Hematopoietic multipotent progenitor cell treated with erythropoietin and hydrocortisone succinate and interleukin-3 and kit ligand, for 6 days (in vitro differentiated cells): ENCODE measurements around the gene FAM107A.
A peak's percentile ranks its signal among the peaks of the same experiment; 100 is the strongest.

ENCODE experiments used
- DNase-seq: peaks from one replicate; pipeline ENCODE4 v3.0.0-alpha.2; 2015

Gene FAM107A, protein sequence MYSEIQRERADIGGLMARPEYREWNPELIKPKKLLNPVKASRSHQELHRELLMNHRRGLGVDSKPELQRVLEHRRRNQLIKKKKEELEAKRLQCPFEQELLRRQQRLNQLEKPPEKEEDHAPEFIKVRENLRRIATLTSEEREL

DNA sequence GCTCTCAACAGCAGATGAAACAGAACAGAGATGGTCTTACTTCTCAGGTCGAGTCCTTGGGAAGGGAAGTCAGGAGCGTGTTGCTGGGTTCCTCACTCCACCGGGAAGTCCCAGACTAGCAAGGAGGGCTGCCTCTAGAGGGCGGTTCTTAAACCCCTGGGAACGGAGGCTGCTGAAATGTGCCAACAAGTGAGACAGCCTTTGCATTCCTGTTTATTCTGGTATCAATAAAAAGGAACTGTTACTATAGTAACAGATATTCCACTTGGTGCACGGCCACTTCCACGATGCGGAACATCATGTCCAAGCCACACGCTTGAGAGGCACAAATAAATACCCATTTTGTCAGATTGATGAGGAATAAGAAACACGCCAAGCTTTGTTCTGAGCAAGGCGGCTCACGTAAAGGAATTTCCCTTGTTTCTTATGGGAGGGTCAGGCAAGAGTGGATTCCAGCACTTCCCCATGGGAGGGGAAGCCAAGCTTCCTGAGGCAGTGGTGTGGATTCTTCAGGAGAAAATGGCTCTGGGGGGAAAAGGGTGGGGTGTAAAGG is at the start of gene FAM107A:
TSS of gene FAM107A (minus strand) at position 123 of the 553 bp plus-strand sequence. CDS start 7,531 bp downstream, outside the sequence.
- DNase-seq: no peak

DNA sequence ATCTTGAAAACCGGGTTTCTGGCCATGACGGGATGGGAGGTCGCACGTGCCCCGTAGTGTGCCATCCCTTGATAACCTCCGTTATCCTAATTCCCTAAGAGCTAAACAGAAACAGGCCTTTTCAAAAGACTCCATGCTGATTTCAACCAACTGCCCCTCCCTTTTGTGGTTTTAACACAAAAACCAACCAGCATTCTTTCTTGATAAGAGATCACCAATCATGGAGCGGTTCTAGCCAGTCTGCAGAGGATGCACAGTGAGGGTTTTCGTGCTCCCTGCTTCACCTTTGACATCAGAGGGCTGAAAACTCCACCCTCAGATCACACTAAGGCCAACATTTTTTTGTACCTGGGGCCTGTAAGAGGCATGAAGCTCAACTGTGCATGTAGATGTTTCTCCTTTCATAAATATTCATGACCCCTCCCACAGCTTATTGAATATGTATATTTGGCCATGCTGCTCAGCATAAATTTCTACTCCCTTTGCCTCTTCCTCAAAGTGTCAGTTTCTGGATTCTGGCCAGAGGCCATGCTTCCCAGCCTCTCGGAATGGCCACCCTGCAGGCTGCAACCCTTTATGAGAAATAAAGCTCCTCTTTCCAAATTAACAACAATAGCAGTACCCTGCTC is 48.1 kb upstream of the FAM107A start:
- peak; percentile 29 for DNase-seq

DNA sequence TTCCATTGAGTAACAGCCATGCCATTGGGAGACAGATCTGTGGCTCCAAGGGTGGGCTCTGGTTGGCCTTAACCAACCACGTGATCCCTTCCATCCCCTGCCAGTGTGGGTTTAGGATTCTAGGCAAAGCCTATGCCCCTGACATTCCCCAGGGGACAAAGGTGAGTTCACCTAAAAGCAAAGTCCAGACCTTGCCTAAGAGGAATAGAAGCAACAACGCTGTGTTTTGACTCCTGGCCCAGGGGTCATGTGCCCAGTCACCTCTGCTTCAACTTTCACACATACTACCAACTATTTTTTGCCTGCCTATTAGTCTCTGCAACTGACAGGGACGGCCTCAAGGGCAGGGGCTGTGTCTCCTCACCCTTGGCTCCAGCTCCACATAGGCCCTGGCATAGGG is 47.4 kb upstream of the FAM107A start:
- no peak for DNase-seq

DNA sequence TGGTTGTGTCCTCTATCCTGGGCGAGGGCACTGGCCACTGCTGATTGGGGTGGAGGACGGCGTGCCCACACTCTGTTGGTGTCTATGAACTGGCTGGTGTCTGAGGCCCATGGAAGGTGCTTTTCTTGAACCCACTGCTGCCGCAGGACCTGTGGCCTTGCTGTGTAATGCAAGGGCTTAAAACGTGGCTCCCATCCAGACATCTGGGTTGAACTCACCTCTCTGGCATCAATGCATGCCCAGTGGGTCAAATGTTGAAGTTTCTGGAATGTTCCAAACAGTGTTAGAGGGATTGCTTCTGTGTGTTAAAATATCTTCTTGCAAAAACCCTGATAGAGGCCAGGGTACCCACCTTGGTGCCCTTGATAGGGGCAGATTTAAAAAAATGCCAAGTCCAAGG is 46.8 kb upstream of the FAM107A start:
- DNase-seq: no peak

DNA sequence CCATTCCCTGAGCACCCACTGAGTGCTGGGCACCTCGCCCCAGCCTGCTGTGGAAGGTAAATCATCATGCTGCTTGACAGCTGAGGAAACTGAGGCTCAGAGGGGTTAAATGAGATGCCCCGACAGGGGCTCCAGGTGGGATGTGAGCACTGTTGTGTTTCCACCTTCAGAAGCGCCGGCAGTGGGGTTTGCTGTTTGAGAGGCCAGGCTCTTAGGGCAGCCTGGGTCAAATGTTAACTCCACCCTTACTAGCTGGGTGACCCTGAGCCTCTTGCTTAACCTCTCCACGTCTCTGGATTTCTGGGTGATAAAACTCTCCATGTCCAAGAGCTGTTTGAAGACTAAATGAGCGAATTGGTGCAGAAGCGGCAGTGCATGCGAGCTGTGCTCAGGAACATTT is 46.3 kb upstream of the FAM107A start:
- DNase-seq: no peak

DNA sequence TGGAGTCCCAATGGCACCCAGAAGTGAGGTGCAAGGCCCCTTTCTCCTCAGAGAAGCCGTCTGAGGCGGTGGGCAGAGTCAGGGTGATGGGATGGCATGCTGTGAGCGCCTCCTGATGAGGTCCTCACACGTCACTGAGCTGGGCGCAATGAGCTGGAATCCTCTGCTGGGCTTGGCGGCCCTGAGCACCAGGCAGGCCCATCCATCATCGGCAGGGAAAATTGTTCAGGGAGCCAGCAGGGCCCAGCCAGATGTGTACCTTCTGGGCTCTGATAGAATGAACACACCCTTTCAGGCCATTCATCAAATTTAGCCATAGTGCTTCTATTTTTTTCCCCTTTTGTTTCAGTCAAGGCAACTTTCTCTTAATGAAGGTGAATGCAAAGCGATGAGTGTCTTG is 45.7 kb upstream of the FAM107A start:
- no peak for DNase-seq

DNA sequence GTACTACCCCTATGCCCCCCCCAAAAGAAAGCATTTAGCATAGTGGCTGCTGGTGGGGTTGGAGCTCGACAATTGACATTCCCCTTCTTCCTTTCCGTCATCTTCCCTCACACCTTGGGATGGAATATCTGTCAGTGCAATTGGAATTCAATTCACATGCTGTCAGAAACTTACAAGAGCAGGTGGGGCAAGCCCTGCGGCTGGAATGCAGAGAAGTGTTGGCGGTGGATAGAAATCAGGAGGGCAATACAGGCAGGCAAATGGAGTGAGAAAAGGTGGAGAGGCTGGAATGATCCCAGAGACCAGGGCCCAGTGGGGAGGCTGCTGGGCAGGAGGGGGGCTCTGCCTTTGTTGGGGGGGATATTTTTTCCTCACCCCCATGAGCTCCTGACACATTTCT is 45.2 kb upstream of the FAM107A start:
- DNase-seq: no peak

DNA sequence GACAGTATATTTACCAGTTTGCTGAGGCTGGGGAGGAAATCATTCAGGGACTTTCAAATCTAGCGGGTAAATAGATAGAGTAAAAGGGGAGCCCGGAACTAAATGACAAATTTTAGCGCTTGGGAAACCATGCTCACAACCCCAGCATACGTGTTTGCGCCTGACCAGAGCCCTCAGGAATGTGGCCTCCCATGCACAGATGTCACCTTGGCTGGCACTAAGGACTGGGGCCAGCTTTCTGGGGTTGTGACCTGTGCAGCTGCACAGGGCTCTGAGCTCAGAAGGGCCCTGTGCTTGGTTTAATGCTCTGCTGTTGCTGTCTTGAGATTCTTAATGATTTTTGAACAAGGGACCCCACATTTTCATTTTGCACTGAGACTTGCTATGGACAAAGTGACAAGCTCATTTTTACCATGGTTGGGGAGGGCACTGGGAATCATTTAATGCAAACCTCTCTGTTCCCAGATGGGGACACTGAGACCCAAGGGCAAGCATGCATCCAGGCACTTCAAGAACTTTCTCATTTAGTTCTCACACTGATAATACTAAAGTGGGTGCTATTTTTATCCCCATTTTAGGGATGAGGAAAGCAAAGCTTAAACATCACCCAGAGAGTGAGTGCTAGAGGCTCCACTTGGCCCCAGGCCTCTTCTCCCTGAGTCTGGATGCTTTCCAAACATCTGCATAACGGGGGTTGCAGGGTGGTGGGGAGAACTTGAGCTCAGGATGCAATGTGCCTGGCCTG is 44.1 kb upstream of the FAM107A start:
- no peak for DNase-seq

DNA sequence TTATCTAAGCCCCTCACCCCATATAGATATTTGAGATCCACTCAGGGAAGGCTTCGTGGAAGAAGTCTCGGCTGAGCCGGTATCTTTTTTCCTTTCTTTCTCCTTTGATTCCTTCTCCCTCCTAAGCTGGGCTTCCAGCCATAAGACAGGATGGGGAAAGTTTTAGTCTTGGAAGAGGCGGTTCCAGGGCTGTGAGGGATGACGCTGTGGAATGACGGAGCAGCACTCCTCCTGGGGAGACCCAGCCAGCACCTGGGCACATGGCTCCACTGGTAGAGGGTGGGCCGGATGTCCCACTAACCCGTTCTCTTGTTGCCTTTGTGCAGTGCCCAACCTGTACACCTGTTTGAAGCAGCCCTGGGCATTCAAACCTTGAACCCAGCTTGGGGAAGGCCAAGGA is 43.2 kb upstream of the FAM107A start:
- no peak for DNase-seq

DNA sequence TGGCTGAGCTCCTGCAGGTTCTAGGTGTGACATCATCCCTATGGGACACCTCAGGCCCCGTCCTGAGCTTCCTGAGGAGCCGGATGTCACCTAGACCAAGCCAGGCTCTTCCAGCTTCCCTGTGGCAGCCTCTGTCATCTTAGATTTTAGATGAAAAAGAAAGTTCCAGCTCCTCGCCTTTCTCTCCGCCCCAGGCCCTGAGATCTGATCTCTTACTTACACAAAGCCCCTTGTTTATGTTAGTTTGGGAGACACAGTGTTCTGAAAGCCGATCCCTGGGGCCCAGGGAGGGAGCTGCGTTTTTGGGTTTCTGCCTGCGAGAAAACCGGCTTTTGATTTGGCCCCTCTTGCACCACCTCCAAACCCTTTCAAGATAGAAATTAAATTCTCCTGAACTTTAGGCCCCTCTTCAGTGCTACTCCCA is 40.2 kb upstream of the FAM107A start:
- no peak for DNase-seq

DNA sequence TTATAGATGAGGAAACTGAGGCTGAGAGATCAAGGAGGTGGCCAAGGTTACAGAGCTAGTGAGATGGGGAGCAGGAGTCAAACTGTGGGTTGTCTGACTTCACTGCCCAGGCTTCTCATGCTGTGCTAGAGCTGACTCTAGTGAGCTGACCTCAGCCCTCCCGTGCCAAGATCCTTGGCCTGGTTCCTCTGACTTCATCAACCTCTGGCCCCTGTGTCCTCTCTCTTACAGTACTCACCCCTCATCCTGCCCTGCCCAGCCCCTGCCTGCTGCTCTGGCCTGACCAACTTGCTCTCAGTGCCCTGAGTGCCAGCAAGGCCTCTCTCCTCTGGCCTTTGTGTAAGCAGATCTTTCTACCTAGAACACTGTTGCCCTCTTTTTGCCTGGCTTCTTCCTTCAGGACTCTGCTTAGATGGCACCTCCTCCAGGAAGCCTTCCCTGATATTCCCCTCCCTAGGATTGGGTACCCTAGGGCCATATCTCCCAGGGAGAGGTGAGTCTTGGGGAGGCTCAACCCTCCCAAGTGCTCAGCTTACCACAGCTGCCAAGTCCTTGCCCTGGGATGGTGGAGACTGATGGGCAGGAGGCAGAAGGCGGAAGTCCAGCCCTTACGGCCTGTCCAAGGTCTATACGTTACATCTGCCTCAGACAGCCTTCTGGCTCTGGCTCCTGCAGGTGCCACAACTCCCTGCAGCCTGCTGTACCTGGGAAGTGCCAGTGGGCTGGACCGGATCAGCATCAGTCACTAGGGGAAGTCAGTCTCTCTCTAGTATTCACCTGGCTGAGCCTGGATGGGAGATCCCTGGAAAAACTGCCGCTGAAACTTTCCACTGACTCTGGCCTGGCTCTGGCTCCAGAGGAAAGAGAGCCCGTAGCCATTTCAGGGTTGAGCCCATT is 36.3 kb upstream of the FAM107A start:
- no peak for DNase-seq

DNA sequence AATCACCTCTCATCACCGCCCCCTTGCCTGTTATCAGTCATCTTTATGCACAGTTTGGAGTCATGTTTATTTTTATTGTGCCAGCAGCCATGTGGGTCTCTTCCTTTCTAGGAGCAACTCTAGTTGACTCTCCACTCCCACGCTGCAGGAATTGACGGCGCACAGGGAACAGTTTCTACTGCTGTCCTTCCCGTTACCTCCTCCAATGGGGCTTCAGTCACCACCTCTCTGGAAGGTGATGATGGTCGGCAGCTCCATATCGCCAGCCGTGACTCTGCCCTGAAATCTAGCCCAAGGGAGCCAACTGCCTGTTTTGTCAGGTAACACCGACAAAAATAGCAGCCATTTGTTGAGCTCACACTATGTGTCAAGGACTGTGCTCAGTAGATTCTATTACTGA is 35.6 kb upstream of the FAM107A start:
- no peak for DNase-seq

DNA sequence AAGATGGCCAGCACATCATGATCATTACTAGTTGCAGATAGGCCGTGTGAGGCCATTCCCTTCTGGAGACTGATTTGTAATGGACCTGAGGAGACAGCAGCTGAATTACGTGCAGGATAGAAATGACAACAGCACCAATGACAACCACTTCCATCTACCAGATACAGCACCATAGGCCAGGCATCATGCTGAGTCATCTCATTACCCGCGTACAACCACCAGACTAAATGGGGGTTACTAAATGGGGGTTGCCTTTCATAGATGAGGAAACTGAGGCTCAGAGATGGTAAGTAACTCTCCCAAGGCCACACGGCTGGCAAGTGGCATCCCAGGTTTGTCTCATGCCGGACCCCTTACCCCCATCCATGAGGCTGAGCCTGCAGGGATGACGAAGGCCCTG is 32.8 kb upstream of the FAM107A start:
- no peak for DNase-seq

DNA sequence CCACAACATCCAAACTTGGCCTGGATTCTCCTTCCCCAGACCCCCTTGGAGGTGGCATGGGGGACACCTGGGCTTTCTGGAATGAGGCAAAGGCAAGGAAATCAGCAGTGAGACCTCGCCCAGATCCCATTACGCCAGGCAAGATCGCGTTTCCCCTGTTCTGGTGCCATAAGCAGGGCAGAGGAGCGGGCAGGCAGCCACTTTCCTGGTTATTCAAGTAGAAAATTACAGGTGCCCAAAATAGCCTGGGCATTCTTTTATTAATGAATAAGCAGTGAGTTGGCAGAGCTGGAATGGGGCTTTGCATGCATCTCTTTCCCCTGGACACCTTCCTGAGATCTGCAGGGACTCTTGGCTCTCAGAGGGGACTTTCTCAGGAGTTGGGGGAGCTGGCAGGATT is 31.5 kb upstream of the FAM107A start:
- DNase-seq: no peak

DNA sequence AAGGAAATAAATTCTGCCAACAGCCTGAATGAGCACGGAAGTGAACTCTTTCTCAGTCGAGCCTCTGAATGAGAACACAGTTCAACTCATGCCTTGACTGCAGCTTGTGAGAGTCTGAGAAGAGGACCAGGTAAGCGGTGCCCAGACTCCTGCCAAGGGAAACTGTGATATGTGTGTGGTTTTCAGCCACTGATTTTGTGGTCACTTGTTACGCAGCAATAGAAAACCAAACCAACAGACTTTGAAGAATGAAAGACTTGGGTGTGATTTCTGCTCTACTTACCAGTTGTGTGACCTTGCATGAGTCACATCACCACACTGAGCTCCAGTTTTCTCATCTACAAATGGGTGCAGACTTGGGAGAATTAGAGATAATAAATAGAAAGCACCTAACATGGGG is 30.6 kb upstream of the FAM107A start:
- DNase-seq: no peak

DNA sequence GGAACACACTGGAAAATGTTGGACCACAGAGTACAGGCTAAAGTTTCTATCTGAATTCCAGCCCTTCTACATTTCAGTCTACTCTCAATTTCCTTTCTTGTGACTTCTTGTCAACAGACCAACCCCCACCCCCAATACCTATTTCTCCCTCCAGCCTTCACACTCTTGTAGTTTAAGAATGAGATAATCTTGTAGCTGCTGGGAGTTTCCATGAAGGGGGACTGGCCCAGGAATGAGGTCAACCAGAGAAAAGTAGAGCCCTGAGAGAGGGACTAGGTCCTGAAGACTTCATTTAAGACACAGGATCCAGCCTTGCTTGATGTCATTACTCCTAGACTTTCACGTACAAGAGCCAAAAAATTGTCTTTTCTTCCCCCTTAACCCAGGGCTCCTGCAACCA is 29.5 kb upstream of the FAM107A start:
- no peak for DNase-seq

DNA sequence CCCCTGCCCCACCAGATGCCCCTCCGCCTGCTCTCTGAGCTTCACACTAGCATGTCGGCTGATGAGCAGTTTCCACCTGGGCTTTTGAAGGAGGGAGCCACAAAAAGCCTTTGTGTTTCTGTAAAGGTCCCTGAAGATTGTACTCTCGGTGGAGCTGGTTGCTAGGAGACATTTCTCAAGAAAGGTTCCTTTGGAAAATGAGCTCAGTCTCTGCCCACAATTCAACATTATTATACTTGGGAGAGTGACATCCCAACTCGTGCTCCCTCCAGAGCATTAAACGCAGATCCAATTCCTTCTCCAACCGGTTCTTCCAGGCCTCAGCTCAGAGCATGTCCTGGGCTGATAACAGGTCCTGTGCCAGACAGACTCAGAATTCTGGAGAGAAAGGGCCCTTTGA is 26.8 kb upstream of the FAM107A start:
- no peak for DNase-seq

DNA sequence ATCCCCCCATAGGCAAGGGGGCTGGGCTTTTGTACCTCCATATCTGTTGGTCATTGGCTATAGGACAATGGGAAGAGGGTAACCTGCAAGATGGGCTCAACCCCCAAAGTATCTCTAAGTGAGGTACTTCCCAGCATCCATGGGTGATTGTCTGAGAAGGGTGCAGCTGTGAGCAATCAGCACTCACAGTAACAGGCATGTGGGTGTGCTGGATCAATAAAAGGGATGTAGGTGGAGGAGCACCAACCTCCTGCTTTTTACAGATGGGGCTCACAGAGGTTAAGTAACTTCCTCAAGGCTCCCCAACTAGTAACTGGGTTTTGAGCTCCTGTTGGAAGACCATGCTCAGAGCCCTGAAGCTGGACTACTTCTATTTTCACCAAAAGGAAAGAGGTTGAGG is 26.4 kb upstream of the FAM107A start:
- DNase-seq: no peak

DNA sequence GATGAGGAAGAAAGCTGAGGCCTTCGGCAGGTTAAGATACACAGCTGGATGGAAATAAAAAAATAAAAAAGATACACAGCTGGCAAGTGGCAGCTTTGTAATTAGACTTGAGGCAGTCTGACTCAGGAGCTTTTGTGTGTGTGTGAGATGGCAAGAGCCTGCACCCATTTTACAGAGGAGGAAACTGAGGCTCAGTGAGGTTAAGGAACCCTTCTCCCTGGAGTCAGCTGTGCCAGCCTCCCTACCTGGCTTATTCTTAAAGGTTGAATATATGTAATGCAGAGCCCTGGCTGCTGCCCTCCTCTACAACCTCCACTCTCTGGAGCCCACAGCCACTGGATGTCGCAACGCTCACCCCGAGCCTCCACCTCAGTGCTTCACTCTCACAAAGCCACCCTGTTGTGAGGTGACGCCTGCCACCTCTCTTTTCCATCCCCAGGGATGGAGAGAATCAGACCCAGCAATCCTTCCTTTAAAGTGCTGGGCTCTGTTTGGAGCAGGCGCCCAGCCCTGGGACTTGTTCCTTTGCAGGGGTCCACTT is 20.6 kb upstream of the FAM107A start:
- DNase-seq: no peak

DNA sequence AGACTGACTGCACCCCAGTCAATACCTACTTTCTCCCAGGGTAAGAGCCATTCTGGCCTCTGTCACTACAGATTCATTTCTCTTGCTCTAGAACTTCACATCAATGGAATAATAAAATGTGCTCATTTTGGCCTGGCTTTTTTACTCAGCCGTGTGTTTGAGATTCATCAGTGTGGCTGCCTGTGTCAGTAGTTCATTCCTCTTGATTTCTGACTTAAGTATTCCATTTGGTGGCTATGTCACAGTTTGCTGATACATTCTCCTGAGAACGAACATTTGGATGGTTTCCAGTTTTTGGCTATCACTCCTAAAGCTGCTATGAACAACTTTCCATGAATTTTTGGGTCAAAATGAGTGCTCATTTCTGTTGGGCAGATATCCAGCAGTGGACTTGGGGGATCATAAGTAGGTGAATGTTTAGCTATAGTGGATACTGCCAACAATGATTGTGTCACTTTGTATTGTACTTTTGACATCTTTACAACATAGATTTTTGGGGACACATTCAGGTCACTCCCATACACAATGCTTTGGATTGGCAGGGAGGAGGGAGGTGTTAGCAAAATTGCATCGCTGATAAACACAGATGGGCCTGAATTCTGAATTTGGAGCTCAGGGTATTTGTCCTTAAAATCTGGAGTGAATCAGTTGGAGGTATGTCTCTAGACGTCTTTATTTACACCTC is 19.8 kb upstream of the FAM107A start:
- no peak for DNase-seq

DNA sequence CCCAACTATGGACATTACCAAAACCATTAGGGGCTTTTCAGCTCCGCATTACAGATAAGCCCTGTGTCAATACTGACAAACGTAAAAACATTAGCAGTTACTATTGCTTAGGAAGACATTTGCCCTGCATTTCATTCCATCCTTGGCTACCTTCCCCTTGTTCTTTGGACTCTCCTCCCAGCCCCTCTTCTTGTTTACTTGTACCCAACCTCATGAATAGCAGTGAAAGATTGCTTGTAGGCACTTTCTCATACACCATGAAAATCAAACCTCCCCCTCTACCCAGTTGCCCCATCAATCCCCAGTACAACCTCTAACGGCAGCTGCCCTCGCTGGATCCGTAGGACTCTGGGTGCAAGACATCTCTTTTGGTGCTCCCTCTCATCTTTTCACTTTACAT is 16.9 kb upstream of the FAM107A start:
- DNase-seq: no peak
